Measurements from ENCODE around the gene SH2D5.
"Not testable (repeated sequence)": the region's sequence is repeated elsewhere in the genome, so short reads cannot be mapped to it uniquely, and the experiment has no call there.

Gene SH2D5

GRCh38 chr1:20719261-20719660 is 13.2 kb downstream of the SH2D5 start:
- ATAC-seq = no peak
- TF ChIP-seq ZC3H10 (CRISPR knock-in tag; IDR thresholded peaks at IDR 0.05) (no peak), RARB (CRISPR knock-in tag; IDR thresholded peaks at IDR 0.05) (no peak), ISL1 (CRISPR knock-in tag; IDR thresholded peaks at IDR 0.05) (no peak), ZNF565 (CRISPR knock-in tag; conservative IDR thresholded peaks at IDR 0.05; ENCODE audit: low read depth) (no peak), TOX (CRISPR knock-in tag; IDR thresholded peaks at IDR 0.05; ENCODE audit: borderline replicate concordance) (no peak), TSHZ2 (CRISPR knock-in tag; IDR thresholded peaks at IDR 0.05) (no peak)

- ATAC-seq = not testable (repeated sequence)
These were observed 14.1 kb downstream of the SH2D5 start for GRCh38 chr1:20718343-20718882.

GRCh38 chr1:20717452-20718342 is 14.8 kb downstream of the SH2D5 start, which contains the start of gene KIF17:
TSS of gene KIF17 (minus strand) at chr1:20718007. CDS start at chr1:20717706, 301 bp downstream.
- TF ChIP-seq CSDC2 (CRISPR knock-in tag; IDR thresholded peaks at IDR 0.05) = no peak
- TF ChIP-seq POU6F1 (CRISPR knock-in tag; IDR thresholded peaks at IDR 0.05; ENCODE audit: borderline replicate concordance, low read depth) = no peak
- no peak for TF ChIP-seq ARNTL (CRISPR knock-in tag; IDR thresholded peaks at IDR 0.05; ENCODE audit: borderline replicate concordance, low read depth)
- TF ChIP-seq TOX (CRISPR knock-in tag; IDR thresholded peaks at IDR 0.05; ENCODE audit: borderline replicate concordance) = no peak
- TF ChIP-seq PATZ1 (CRISPR knock-in tag; IDR thresholded peaks at IDR 0.05; ENCODE audit: borderline replicate concordance) = no peak
- TF ChIP-seq SNAI2 (CRISPR knock-in tag; IDR thresholded peaks at IDR 0.05) = no peak
- no peak for TF ChIP-seq ZNF565 (CRISPR knock-in tag; conservative IDR thresholded peaks at IDR 0.05; ENCODE audit: low read depth)
- no peak for TF ChIP-seq TSHZ2 (CRISPR knock-in tag; IDR thresholded peaks at IDR 0.05)
- no peak for TF ChIP-seq CSRNP3 (CRISPR knock-in tag; IDR thresholded peaks at IDR 0.05)
- TF ChIP-seq CREB5 (CRISPR knock-in tag; IDR thresholded peaks at IDR 0.05; ENCODE audit: low read depth) = no peak
- peak; percentile 87 for ATAC-seq
